H9 (cell line): Measurements from ENCODE around the gene SDC3. TPM values are rescaled to one million over a fixed set of nuclear protein-coding genes. Genes with fewer than 3 reads are reported as not detected.

ENCODE experiments used
- DNase-seq: peaks from one replicate; pipeline ENCODE4 v3.0.0-alpha.2; 2017
- H2AFZ ChIP-seq: one replicate; pipeline ENCODE4 v1.6.1; 2013; ENCODE audit warnings: mild to moderate bottlenecking, low read length, control low read depth, moderate library complexity
- H2AK5ac ChIP-seq: 2 replicates; pipeline ENCODE4 v1.6.1; 2013; ENCODE audit warnings: low read length, control low read depth, mixed read lengths; ENCODE audit not compliant: insufficient read length
- H2BK120ac ChIP-seq: one replicate; pipeline ENCODE4 v1.6.1; 2013; ENCODE audit warnings: low read depth, mild to moderate bottlenecking, low read length, control low read depth, inconsistent platforms; ENCODE audit not compliant: poor library complexity, severe bottlenecking
- H2BK12ac ChIP-seq: 2 replicates; pipeline ENCODE4 v1.6.1; 2013; ENCODE audit warnings: low read length, control low read depth, mixed read lengths, low read depth; ENCODE audit not compliant: insufficient read length
- H2BK15ac ChIP-seq: 2 replicates; pipeline ENCODE4 v1.6.1; 2013; ENCODE audit warnings: low read depth, low read length, control low read depth
- H2BK20ac ChIP-seq: one replicate; pipeline ENCODE4 v1.6.1; 2013; ENCODE audit warnings: low read depth, mild to moderate bottlenecking, low read length, control low read depth, inconsistent platforms; ENCODE audit not compliant: poor library complexity, severe bottlenecking
- H2BK5ac ChIP-seq: 2 replicates; pipeline ENCODE4 v1.6.1; 2013; ENCODE audit warnings: low read length, control low read depth, mixed read lengths; ENCODE audit not compliant: insufficient read length
- H3K14ac ChIP-seq: 2 replicates; pipeline ENCODE4 v1.6.1; 2013; ENCODE audit warnings: low read length, control low read depth; ENCODE audit not compliant: insufficient read depth
- H3K18ac ChIP-seq: 2 replicates; pipeline ENCODE4 v1.6.1; 2013; ENCODE audit warnings: low read depth, mild to moderate bottlenecking, mixed read lengths, low read length, control low read depth; ENCODE audit not compliant: insufficient read length
- H3K23ac ChIP-seq: 2 replicates; pipeline ENCODE4 v1.6.1; 2013; ENCODE audit warnings: low read length, control low read depth, mixed read lengths, low read depth; ENCODE audit not compliant: insufficient read length
- H3K23me2 ChIP-seq: 2 replicates; pipeline ENCODE4 v1.6.1; 2013; ENCODE audit warnings: low read depth, mild to moderate bottlenecking, mixed read lengths, low read length, control low read depth; ENCODE audit not compliant: insufficient read length, poor library complexity, severe bottlenecking
- H3K27ac ChIP-seq: 2 replicates; pipeline ENCODE4 v1.5.1; 2013; ENCODE audit warnings: low read length, control low read depth, mixed read lengths, low read depth; ENCODE audit not compliant: insufficient read length
- H3K27me3 ChIP-seq: 2 replicates; pipeline ENCODE4 v1.6.1; 2013; ENCODE audit warnings: low read length, control low read depth, inconsistent platforms; ENCODE audit not compliant: insufficient read depth
- H3K4ac ChIP-seq: 2 replicates; pipeline ENCODE4 v1.6.1; 2013; ENCODE audit warnings: low read depth, mild to moderate bottlenecking, control low read depth, inconsistent platforms, low read length, moderate library complexity
- H3K4me1 ChIP-seq: 2 replicates; pipeline ENCODE4 v1.6.1; 2013; ENCODE audit warnings: low read length, control low read depth, inconsistent platforms; ENCODE audit not compliant: insufficient read depth
- H3K4me2 ChIP-seq: 2 replicates; pipeline ENCODE4 v1.6.1; 2013; ENCODE audit warnings: low read length, control low read depth, mixed read lengths; ENCODE audit not compliant: insufficient read length, insufficient read depth
- H3K56ac ChIP-seq: 2 replicates; pipeline ENCODE4 v1.6.1; 2013; ENCODE audit warnings: low read depth, mild to moderate bottlenecking, mixed read lengths, low read length, control low read depth; ENCODE audit not compliant: insufficient read length
- H3K79me1 ChIP-seq: 2 replicates; pipeline ENCODE4 v1.6.1; 2013; ENCODE audit warnings: low read depth, mild to moderate bottlenecking, moderate library complexity, low read length, control low read depth, inconsistent platforms; ENCODE audit not compliant: insufficient read depth, poor library complexity, severe bottlenecking
- H3K79me2 ChIP-seq: 2 replicates; pipeline ENCODE4 v1.6.1; 2013; ENCODE audit warnings: low read length, control low read depth, inconsistent platforms; ENCODE audit not compliant: insufficient read depth
- H3K9ac ChIP-seq: 2 replicates; pipeline ENCODE4 v1.6.1; 2013; ENCODE audit warnings: low read length, control low read depth, mixed read lengths; ENCODE audit not compliant: insufficient read length; ENCODE audit errors: extremely low read depth
- H3K9me3 ChIP-seq: one replicate; pipeline ENCODE4 v1.6.1; 2013; ENCODE audit warnings: low read depth, low read length, inconsistent platforms; ENCODE audit not compliant: control insufficient read depth
- H3T11ph ChIP-seq: one replicate; pipeline ENCODE4 v1.6.1; 2013; ENCODE audit warnings: mild to moderate bottlenecking, low read length, control low read depth, inconsistent platforms
- H4K20me1 ChIP-seq: one replicate; pipeline ENCODE4 v1.6.1; 2013; ENCODE audit not compliant: control insufficient read depth, insufficient read length, insufficient read depth
- H4K5ac ChIP-seq: 2 replicates; pipeline ENCODE4 v1.6.1; 2013; ENCODE audit warnings: low read depth, mild to moderate bottlenecking, mixed read lengths, low read length, control low read depth; ENCODE audit not compliant: insufficient read length
- H4K8ac ChIP-seq: replicated peaks from 2 replicates; pipeline ENCODE4 v1.6.1; 2013; ENCODE audit warnings: low read length, control low read depth, mixed read lengths, low read depth; ENCODE audit not compliant: insufficient read length
- H4K91ac ChIP-seq: 2 replicates; pipeline ENCODE4 v1.6.1; 2013; ENCODE audit warnings: low read depth, mild to moderate bottlenecking, moderate library complexity, mixed read lengths, low read length, control low read depth; ENCODE audit not compliant: insufficient read length
- H3K27ac Mint-ChIP-seq, 3 experiments: 2 replicates in 2 of 3; 3 replicates in 1 of 3; pipeline ENCODE4 v1.8.0; 2020 to 2021; ENCODE audit warnings: mixed read lengths in 3 of 3, mild to moderate bottlenecking in 1 of 3, moderate library complexity in 1 of 3
- H3K27me3 Mint-ChIP-seq: 2 replicates; pipeline ENCODE4 v1.8.0; 2021; ENCODE audit warnings: low read depth, mild to moderate bottlenecking, moderate library complexity, mixed read lengths
- H3K36me3 Mint-ChIP-seq, 3 experiments: 2 replicates in 2 of 3; 3 replicates in 1 of 3; pipeline ENCODE4 v1.8.0; 2020 to 2021; ENCODE audit warnings: low read depth in 3 of 3, mixed read lengths in 3 of 3; ENCODE audit not compliant: insufficient read depth in 1 of 3
- H3K4me1 Mint-ChIP-seq, 2 experiments: 2 replicates each; pipeline ENCODE4 v1.8.0; 2020; ENCODE audit warnings: mixed read lengths in 2 of 2
- H3K4me3 Mint-ChIP-seq, 2 experiments: 2 replicates in 1 of 2; 3 replicates in 1 of 2; pipeline ENCODE4 v1.8.0; 2020 to 2021; ENCODE audit warnings: mild to moderate bottlenecking in 2 of 2, mixed read lengths in 2 of 2, moderate library complexity in 1 of 2
- H3K9me3 Mint-ChIP-seq, 2 experiments: 2 replicates in 1 of 2; 3 replicates in 1 of 2; pipeline ENCODE4 v1.8.0; 2020; ENCODE audit warnings: mild to moderate bottlenecking in 2 of 2, mixed read lengths in 2 of 2, moderate library complexity in 1 of 2
- WGBS: extraction: QIAGEN DNeasy Blood & Tissue Kit; methylation state at CpG from one replicate; pipeline ENCODE4 v1.1.7; 2013; ENCODE audit warnings: missing lambda C conversion rate, low lambda C conversion rate, mixed read lengths; ENCODE audit not compliant: insufficient read length; ENCODE audit errors: extremely low coverage; 5-methylcytosine and 5-hydroxymethylcytosine counted together
- total RNA-seq: library from RNA; stranded (reverse); gene quantifications from 2 replicates; pipeline ENCODE4 v1.2.1, GENCODE V29; 2021
- TF ChIP-seq, protein P1 (sequence below): fragments of 200-600 bp; sonication (generic); conservative IDR thresholded peaks from 3 replicates; pipeline ENCODE4 v1.8.0; 2021; ENCODE audit warnings: antibody characterized with exemption, mild to moderate bottlenecking

Gene SDC3
- total RNA-seq, 1 experiment from 2014 or later = 25.9 TPM

DNA sequence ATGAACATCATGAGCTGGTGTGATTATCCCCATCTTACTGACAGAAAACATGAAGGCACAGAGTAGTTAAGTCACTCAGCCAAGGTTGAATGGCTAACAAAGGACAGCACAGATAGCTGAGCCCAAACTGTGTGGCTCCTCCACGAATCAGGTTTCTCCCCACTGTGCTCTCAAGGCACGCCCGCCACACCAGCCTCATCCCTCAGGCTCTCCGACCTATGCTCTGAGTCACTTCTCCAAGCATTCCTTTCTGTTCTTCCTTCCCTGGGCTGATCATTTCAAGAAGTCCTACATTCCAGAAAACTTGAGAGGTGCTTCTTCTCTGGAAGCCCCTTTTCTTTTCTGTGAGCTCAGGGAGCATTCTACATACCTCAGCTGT, 25.3 kb upstream of the SDC3 start:
- no peak overlapping the region for H3K4ac ChIP-seq
- H2AK5ac ChIP-seq = no peak overlapping the region
- Mint-ChIP-seq H3K27ac (peak overlapping the region in 2 of 3 experiments; percentile 38 to 50; a peak in 3 of 7 replicates), H3K36me3 (peaks cover 24 to 55% (median 55%) of the 10 kb centered on the region in 3 experiments; a peak in 6 of 7 replicates), H3K4me3 (no peak overlapping the region), H3K9me3 (no peaks in the 10 kb centered on the region), H3K27me3 (no peaks in the 10 kb centered on the region), H3K4me1 (peaks cover 3 to 8% of the 10 kb centered on the region in 2 experiments)
- no peak overlapping the region for H2BK20ac ChIP-seq
- no peaks in the 10 kb centered on the region for H3K79me2 ChIP-seq
- H2BK12ac ChIP-seq = no peak overlapping the region
- DNase-seq = no peak
- no peak overlapping the region for H2AFZ ChIP-seq
- no peaks in the 10 kb centered on the region for H3K9me3 ChIP-seq
- H3K23ac ChIP-seq = no peak overlapping the region
- H3K79me1 ChIP-seq = no peaks in the 10 kb centered on the region
- no peak overlapping the region for H2BK5ac ChIP-seq
- no peaks in the 10 kb centered on the region for H3K4me1 ChIP-seq
- no CpG with 5 or more reads among the region's 4 CpGs for WGBS
- no peak overlapping the region for H4K91ac ChIP-seq
- TF ChIP-seq, protein P1, sequence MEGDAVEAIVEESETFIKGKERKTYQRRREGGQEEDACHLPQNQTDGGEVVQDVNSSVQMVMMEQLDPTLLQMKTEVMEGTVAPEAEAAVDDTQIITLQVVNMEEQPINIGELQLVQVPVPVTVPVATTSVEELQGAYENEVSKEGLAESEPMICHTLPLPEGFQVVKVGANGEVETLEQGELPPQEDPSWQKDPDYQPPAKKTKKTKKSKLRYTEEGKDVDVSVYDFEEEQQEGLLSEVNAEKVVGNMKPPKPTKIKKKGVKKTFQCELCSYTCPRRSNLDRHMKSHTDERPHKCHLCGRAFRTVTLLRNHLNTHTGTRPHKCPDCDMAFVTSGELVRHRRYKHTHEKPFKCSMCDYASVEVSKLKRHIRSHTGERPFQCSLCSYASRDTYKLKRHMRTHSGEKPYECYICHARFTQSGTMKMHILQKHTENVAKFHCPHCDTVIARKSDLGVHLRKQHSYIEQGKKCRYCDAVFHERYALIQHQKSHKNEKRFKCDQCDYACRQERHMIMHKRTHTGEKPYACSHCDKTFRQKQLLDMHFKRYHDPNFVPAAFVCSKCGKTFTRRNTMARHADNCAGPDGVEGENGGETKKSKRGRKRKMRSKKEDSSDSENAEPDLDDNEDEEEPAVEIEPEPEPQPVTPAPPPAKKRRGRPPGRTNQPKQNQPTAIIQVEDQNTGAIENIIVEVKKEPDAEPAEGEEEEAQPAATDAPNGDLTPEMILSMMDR = no peak
- no peak overlapping the region for H2BK15ac ChIP-seq
- no peak overlapping the region for H4K8ac ChIP-seq
- H3T11ph ChIP-seq = no peak overlapping the region
- H3K18ac ChIP-seq = no peak overlapping the region
- no peaks in the 10 kb centered on the region for H4K20me1 ChIP-seq
- H3K27me3 ChIP-seq = no peaks in the 10 kb centered on the region
- H3K14ac ChIP-seq = no peak overlapping the region
- H3K23me2 ChIP-seq = no peaks in the 10 kb centered on the region
- H4K5ac ChIP-seq = no peak overlapping the region
- H2BK120ac ChIP-seq = no peak overlapping the region
- H3K4me2 ChIP-seq = no peak overlapping the region
- no peak overlapping the region for H3K56ac ChIP-seq
- H3K9ac ChIP-seq = no peak overlapping the region
- no peak overlapping the region for H3K27ac ChIP-seq
